NCI-H69 (cell line): ENCODE measurements around the gene FTCDNL1.

Experiments used
- DNase-seq: peaks from one replicate; lab custom pipeline; 2025; lab: John Stamatoyannopoulos, UW

FTCDNL1 gene

GRCh38 chr2:199850718-199851500, at the start of gene FTCDNL1:
Gene FTCDNL1, minus strand, starts transcription at chr2:199851192. Its CDS starts 2,230 bp downstream, at chr2:199848962.
- peak; percentile 73 for DNase-seq

- no peak for DNase-seq
Observed at GRCh38 chr2:199896617-199897016, 45.6 kb upstream of the FTCDNL1 start.

- peak; percentile 1 for DNase-seq
Observed at GRCh38 chr2:199895406-199895805, 44.4 kb upstream of the FTCDNL1 start.

- DNase-seq, result peak; percentile 14
Observed at GRCh38 chr2:199883474-199884212, 32.7 kb upstream of the FTCDNL1 start.

- DNase-seq, result no peak
Observed at GRCh38 chr2:199882667-199883066, 31.7 kb upstream of the FTCDNL1 start.

DNA sequence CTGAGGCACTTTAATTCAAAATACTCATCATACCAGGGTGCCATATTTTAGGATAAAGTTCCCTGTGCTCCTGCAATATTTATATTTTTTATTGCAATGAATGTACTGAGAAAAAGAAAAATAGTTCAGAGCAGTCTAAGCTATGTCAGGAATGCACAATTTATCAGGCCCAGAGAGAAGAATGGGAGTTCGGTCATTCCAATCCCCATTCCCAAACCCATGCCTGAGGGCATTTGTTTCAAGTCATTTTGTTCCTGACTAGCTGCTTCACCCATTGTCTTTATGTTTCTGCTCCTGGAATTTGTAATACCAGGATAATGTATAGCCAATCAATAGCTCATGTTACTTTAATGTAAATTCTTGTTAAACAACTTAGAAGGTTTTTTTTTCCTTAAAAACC, 24.4 kb upstream of the FTCDNL1 start:
- DNase-seq, result no peak

DNA sequence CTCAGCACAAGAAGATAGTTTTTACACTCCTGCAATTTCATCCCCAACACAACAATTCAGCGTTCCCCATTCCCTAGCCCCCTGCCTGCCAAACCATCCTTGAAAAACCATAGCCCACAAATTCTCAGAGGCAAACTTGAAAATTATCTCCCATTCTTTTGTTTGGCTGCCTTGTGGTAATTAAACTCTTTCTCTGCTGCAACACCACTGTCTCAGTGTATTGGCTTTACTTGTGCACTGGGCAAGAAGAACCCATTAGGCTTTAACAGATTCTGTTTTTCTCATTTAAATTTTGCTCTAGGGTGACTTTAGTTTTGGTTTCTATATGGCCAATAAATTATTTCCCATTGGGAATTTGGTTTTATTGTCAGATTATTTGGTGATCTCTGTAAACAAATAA, 23.2 kb upstream of the FTCDNL1 start:
- no peak for DNase-seq

GRCh38 chr2:199870581-199870980, 19.6 kb upstream of the FTCDNL1 start:
- no peak for DNase-seq

DNA sequence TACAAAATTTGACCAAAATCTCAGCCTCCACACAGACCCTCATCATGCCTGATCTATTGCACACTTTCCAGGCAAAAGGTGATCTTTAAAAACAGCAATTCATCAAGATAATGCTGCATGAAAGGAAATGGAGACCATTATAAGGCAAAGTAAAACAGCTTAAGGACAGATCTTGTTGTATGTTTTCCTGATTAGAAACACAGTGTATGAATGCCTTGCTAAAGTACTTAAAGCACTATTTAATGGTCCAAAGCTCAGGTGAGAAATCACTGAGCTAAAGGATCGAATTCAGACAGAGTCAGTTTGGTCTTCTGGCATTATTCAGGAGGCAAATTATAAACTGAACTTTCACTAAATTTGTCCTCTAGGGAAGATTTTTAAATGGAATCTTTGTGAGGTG, 18.7 kb upstream of the FTCDNL1 start:
- DNase-seq, result no peak

DNA sequence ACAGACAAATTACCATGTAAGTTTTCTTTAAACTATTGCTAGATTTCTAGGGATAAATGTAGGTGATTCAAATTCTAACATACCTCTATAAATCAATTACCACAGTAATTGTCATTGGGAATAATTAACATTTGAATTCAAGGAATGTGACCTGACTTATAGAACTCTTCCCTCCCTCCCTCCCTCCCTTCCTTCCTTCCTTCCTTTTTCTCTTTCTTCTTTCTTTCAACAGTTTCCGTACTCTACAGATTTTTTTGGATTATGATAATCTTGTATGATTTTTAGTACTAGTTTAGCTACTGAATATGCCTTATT, 18.2 kb upstream of the FTCDNL1 start:
- no peak for DNase-seq

DNA sequence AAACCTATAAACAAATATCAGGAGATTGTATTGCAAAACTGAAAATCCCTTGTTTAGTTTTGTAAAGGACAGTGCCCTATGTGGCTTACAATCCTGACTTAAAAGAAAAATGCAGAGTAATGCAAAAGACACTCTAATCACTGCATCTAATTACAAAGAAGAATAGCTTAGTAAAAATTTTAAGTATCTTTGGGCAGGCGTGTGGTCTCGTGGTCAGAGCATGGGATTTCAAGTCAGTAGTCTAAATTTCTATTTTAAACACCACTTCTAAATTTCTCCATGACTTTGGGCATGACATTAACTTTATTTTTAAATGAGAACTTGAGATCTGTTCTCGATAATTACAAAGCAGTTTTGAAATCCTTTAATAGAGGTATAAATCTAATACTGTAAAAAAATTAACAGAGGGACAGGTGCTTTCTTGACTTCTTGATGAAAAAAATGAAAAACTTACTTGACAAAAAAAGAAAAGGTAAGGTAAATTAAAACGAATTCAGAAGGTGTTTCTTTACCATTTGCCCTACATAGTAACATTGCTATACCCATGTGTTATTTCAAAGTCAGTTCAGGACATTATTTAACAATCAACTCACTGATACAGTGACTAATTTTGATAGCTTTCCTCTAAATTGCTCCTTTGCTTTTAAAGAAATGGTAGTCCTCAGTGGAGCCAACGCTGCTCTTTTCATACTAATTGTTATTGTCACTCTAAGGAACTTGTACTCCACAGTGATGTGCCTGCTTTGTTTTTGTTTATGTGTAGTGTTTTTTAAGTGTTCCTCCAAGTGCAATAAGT, 17.6 kb upstream of the FTCDNL1 start:
- no peak for DNase-seq

GRCh38 chr2:199865905-199866304, 14.9 kb upstream of the FTCDNL1 start:
- no peak for DNase-seq

- DNase-seq, result no peak
Observed at GRCh38 chr2:199862788-199863187, 11.8 kb upstream of the FTCDNL1 start.

GRCh38 chr2:199861132-199861774, 10.3 kb upstream of the FTCDNL1 start:
- peak; percentile 42 for DNase-seq

- no peak for DNase-seq
Observed at GRCh38 chr2:199855812-199856211, 4.8 kb upstream of the FTCDNL1 start.

DNA sequence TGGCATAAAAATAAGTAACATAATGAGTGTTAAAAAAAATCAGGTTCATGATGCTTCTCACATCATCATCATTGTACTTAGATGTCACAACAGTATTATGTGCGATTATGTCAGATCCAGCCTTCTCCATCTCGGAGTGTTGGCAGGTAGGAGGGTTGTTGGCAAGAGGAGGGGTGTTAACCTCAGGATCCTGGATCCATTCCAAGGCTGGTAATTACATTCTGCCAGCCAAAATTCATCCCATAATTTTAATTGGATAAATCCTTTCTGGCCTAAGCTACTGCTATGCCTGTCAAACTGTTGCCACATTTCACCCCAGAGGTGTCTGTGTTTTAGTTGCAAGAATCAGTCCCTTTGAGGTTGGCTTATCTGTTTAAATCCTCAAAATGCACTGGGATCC, 891 bp upstream of the FTCDNL1 start:
- peak; percentile 87 for DNase-seq

DNA sequence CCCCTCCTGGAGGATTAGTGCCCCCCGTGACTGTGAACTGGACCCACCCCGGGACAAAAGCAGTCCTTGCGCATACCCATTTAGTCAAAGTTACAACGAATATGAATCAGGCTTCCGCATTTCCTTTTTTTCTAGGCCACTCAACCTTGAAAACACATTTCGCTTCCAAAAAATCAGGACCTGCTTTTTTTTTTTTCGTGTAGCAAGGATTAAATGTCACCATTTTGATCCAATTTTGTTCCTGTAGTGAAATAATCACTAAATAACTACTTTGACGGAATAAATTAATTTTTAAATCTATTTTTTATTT, 464 bp upstream of the FTCDNL1 start:
- no peak for DNase-seq

DNA sequence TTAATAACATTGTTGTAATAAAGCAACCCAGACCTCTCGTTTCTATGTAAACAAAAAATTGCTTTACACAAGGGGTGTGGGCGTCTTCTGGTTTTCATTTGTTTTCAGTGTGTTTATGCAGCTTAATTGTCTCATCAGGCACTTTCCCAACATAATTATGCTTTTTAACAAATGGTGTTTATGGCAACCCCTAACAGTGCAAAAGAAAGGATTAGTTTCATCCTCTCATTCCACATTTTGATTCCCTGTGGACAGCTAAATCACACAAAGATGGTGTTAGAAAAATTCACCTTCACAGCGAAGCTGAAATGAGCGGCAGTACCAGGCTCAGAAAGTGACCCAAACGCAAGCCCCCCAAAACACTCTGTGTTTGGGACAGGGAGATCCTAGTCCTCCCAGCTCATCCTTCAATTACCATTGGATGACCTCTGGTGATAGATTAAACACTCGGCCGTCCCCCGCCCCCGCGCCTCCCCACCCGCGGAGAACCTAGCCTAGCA, 724 bp downstream of the FTCDNL1 start:
- peak; percentile 62 for DNase-seq

GRCh38 chr2:199848389-199849130, 2.4 kb downstream of the FTCDNL1 start:
- DNase-seq, result peak; percentile 59

DNA sequence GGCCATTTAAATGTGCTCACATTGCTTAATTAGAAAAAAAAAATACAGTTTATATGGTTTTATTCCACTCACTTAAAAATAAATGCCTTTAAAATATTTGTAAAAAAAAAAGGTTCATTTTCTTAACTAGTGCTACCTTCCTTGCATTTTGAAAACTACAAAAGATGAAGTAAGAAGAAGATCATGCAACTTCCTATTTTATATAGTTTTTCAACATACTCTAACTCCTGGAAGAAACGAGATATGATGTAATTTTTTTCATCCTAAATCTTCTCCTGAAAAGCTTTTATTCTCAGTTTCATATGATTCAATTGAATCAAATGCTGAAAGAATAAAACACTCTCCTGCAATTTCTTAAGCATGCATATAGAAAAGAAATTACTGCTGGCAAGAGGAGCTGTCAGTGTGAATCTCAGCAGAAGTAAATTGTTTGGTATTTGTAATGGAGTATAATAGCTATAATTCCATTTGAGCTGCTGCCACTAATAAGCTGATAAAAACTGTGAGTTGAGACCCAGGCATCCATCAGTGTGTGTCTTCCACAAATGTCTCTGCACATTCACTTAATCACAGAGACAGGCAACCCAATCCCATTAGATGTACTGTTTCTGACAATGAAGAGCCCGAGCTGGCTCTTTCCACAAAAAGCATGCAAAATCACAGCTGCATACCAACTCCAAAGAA, 3.7 kb downstream of the FTCDNL1 start:
- no peak for DNase-seq
